ENCODE measurements around the gene PPP1R26.

PPP1R26 gene

DNA sequence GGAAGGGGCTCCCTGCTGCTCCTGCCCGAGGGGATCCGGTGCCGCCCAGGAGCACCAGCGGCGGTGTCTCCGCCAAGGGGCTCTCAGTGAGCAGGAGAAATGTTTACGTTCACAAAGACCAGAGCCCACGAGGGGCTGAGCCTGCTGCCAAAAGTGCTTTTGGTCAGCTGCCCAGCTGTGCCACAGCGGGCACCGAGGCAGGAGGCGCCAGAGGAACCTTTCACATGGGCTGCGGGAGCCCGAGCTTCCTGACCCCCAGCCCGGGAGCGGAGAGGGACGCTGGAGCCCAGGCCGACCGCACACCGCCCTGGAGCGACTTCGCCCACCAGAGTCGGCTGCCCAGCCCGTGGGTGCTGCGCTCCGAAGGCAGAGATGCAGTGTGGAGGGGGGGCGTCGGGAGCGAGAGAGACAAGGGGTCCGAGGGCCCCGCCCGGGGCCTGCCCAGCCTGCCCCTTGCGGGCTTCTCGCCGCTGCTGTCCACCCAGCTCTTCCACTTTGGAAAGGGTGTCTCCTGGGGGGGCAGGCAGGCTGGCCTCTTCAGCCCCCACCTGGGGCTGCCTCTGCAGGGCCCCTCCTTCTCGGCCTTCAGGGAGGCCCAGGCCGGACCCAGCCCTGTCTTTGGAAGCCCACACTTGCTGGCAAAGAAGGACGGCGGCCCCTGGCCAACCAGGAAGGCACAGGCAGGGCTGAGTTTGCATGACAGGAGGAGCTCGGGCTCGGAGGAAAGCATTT lies 7.9 kb downstream of the PPP1R26 start:
- no peak for FAIRE-seq

DNA sequence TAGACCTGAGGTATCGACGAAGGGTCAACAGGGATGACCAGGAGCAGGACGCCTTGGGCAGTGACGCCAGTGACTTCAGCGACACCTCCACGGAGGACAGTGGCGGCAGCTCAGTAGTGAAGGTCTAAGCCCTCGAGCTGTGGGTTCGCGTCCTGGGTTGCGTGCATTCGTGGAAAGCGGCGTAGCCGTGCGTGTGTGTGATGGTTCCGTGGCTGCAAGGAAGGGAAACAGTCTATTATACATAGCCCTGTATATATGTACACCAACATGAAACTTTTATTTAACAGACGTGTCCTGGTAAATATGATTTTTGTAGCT lies 8.4 kb downstream of the PPP1R26 start:
- no peak for FAIRE-seq
- DNase-seq (ENCODE audit: insufficient read length, low spot score): no peak

More for the DNA sequence above, 7.9 kb downstream of the PPP1R26 start:
- no peak for DNase-seq (ENCODE audit: insufficient read length, low spot score)

DNA sequence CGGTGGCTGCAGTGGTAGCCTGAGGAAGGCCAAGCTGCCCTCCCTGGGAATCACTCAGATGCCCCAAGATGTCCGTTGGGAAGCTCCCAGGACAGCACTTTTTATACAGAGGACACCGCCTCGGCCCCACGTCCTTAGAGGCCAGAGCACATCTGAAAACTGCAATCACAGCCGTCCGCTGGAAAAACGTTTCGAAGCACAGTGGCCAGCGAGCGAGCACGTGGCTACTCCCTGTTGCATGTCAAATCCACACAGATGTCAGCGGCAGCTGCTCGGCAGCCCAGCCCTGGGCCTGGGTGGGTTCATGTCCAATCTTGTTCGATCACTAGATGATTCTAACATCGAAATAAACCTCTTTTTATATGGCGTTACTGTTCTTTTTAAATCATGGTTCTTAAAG lies 8.9 kb downstream of the PPP1R26 start:
- DNase-seq (ENCODE audit: insufficient read length, low spot score) (no peak), FAIRE-seq (no peak)

DNA sequence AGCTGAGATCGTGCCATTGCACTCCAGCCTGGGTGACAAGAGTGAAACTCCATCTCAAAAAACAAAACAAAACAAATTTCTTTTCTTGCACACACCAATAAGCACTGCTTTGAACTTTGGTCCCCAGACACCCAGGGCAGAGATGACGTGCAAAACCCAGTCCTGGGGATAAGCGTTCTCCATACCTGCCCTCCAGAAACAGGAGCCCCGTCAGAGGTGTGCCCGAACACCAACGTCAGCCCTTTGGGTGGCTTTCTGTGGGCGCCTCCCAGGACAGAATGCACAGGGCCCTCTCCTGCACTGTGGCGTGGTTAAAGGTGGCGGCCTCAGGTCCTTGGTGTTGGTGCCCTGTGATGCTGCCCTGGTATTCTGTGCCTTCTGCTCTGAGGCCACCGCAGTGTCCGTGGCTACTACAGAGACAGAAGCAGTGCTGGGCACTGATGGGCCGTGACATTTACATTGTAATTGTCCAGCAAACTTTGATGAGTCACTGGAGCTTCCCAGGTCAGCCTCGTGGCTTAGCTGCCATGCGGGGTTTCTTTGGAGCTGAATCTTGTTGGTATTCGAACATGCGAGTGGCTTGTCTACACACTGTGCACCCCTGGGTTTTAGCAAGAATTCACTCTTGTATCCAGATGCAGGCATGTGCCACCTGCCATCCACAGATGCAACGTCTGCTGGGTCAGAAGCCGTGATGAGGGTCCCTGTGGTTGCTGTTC lies 9.8 kb downstream of the PPP1R26 start:
- FAIRE-seq (no peak), DNase-seq (ENCODE audit: insufficient read length, low spot score) (no peak)

DNA sequence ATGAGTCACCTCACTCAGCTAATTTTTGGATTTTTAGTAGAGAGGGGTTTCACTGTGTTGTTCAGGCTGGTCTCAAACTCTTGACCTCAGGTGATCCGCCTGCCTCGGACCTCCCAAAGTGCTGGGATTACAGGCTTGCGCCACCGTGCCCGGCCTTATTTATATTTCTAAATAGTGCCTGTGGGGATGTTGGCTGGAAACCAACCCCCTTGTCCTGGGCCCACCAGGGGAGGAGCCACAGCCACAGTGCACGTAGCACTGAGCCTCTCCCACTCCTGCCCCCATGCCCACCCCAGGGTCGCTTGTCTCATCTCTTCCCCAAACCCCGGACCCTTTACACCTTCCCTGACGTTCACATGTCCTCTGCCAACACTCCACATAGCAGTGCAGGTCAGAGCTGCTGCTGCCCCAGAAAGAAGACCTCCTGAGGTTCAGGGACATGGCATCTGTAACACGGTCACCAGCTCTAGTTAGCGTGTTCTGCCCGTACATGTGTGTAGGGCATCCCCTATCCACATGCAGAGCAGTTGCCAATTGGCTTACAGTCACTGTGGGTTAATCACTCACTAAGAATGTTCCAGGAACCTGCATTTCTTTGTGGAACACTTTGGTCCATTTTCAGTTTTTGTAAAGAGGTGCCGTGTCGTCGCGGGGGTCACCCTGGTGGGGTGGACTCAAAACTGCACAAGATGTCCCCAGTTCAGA lies 10.7 kb downstream of the PPP1R26 start:
- FAIRE-seq (no peak), DNase-seq (ENCODE audit: insufficient read length, low spot score) (no peak)

DNA sequence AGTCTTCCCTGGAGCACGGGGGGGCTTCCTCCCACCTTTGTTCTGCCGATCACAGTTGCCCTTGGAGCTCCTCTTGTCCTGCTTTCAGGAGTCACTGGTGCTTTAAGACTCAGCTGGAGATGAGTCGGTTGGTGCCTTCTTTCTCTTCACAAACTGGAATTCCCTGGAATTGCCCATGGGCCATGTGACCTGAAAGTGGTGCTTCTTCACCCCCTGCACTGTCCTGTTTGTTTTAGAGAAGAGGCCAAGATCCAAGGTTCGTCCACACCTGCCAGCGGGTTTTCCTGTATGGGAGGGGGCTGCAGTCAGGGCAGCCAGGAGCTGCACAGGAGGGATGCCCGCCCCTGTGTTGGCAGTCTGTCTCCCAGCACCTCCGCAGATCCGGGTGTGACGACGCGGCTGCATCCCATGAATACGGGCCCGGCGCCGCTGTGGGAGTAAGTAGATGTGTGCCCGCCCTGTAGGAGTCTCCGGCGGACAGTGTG lies 11.4 kb downstream of the PPP1R26 start:
- no peak for DNase-seq (ENCODE audit: insufficient read length, low spot score)

DNA sequence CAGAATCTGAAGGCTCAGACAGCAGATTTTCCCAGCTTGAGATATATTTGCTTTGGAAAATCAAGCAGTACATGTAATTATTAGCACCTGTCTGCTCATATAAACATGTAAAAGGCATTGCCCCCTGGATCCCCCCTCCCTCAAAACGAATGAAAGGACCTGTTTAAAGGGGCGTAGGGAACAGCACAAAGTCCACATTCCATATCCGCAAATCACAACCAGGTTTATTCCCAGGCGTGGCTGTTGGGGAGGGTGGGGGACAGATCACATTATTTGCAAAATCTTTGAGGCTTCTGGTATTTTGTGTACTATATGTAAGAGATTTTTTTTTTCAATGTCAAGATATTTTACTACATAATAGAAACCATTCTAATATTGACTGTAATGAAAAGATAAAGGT lies 12.2 kb downstream of the PPP1R26 start:
- FAIRE-seq (no peak), DNase-seq (ENCODE audit: insufficient read length, low spot score) (no peak)

More for the DNA sequence above, 11.4 kb downstream of the PPP1R26 start:
- FAIRE-seq: no peak

DNA sequence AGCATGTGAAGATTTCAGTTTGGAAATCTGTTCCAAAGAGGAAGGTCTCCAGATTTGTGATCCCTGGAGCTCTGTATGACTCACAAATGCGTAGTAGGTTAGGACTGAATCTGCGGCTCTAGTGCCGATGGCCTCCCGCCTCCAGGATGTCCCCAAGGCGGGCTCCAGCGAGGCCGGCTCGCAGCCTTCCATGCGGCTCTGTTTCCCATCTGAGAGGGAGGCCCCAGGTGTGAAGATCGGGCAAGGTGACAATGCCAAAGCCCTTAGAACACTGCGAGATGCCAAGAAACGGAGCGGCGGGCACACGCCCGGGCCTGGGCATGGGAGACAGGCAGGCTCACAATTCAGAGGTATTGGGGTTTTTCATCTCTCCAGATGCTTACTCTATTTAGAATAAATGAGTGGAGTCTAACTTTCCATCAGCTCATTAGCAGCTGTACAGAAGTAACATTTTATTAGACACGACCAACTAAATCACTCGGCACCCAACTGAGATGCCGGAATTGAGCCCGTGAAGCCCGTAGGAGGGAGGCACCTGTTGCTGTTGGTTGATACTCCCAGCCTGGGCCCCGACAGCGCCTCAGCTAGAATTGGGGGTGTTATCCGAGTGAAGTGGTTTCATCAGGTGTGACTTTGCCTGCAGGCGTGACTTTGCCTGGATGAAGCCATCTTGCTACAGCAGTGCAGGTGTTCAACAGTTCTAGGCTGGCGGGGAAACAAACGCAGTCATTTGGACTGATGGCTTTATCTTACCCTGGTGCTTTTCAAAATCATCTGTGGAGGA lies 13.5 kb downstream of the PPP1R26 start:
- DNase-seq (ENCODE audit: insufficient read length, low spot score) (no peak), FAIRE-seq (no peak)

DNA sequence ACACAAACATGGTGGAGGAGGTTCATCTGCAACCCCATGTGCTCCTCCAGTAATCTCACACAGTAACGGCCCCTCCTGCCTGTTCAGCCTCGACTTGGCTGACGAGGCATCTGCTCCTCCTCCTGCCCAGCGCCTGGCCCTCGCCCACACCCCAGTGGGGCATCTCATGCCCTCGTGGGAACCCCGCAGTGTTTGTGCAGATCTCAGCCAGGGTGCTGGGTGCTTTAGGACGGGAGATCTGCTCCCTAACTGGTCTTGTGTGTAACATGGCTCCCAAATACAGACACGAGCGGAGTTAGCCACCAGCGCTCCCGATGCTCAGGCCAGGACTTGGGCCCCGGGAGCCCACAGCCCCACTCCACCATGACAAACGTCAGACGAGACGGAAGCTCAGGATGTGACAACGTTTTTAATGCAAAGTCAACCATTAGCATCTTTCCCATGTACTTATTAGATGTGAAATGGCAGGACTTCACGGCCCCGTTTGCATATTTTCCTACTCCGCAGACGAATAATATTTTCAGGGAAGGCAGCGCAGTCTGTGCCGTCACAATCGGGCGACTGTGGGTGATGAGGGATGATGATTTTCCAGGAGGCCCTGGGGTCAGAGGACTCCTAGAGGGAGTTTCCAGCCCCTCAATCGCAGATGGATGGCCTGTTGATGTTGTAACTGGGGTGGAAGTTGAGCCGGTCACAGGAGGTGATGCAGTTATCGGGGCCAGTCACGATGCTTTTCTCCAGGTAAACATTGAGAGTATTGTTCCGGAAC lies 15.4 kb downstream of the PPP1R26 start:
- FAIRE-seq (no peak), DNase-seq (ENCODE audit: insufficient read length, low spot score) (no peak)

DNA sequence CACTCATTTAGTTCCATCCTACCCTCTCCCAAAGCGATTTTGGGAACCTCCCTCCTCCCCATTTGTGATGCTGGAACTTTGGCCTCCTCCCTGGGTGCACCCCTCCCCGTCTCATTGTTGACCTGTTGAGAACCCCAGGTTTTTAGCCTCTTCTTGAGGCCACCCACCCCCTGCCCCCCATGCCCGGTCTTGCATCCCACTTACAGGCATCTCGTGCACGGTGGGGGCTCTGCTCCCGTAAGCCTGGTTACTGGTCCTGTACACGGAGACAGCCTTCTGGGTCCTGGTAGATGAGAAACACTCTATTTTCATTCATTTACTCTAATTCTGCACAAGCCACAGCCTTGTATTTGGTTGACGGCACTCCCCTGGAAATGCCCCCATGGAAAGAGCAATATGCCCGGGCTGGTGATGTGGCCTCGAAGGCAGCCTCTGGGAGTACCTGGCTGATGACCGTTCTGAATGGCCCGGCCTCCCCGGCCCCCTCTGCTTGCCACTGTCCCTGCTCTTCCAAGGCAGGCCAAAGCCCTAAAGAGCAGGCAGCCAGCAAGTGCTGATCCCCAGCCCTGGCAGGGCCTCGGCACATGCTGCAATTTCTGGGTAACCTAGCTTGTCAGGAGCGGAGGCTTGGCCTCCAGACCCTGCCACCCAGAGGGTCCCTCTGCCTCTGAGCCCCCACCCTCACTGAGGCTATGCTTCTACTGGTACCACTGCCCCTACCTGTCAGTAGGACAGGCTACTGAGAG lies 19.0 kb downstream of the PPP1R26 start:
- FAIRE-seq (no peak), DNase-seq (ENCODE audit: insufficient read length, low spot score) (no peak)

DNA sequence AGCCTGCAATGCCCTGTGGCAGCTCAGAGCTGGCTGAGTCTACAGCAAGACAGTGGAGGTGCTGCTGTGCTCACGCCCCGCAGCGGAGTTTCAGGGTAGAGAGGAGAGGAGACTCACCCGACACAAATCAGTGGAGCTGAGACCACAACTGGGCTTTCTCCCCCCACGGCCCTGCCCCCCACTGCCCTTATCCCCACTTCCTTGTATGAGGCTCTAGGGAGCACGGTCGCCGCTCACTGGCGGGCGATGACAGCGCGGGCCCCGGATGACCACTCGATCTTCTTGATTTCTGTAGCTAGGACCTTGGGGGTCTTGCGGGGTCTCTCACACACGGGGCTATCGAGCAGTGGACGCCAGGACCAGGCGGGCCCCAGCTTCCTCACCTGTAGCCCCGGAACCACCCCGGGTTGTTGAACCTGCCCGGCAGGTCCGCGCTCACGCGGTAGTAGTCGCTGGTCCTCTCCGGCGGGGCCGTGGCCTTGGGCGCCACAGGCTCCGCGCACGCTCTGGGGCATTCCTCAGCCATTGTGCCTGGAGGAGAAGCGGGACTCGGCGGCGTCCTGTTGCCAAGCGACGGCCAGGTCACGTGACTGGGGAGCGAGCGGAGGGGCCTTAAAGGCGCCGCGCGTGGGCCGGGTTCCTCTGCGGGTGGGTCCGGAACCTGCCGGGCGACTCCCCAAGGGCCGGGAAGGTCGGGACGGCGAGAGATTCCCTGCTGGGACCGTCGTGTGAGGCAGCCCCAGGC lies 19.9 kb downstream of the PPP1R26 start:
- DNase-seq (ENCODE audit: insufficient read length, low spot score) (peak; percentile 89), FAIRE-seq (peak; percentile 86)

DNA sequence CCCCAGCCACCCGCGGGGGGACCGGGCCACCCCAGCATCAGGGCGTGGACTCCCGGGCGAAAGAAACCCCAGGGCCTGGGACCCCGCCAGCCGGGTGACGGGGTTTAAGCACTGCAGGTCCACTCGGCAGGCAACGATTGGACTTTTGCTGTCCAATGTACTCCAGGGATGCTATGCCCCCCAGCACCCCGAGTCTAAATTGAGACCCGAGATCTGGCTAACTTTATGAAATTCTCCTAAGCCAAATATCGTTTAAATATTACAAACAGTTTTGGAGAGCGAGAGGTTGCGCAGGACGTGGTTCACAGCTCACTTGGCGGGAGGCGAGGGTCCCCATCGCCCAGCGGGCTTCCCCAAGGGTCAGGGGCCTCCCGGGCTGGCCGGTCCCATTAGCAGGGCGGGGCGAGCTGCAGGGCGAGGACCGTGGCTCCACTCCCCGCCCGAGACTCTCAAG lies 20.5 kb downstream of the PPP1R26 start:
- DNase-seq (ENCODE audit: insufficient read length, low spot score) (no peak), FAIRE-seq (no peak)

DNA sequence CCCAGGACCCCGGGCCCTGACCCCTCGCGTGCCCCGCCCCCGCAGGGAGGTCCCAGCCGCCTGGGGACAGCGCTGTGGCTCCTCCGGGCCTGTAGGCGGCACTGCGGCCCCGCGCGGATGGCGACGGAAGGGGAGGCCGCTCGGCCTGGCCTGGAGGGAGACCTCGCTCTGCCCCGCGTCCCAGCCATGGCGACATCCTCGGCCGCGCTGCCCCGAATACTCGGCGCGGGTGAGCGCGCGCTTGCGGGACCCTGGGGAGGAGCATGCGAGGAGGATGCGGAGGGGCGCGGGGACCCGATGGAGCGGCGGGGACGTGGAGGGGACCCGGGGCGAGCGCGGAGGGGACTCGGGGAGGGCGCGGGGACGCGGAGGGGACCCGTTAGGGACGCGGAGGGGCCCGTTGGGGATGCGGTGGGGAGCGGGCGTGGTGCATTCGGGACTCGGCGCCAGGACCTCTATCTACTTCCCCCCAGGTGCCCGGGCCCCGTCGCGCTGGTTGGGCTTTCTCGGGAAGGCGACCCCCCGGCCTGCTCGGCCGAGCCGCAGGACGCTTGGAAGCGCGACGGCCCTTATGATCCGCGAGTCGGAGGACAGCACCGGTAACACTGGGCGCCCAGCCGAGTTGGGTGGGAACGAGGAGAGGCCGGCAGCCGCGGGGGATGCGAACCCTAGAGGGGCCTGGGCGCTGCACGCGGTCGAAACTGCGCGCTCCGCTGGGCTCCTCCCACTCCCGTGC lies 21.1 kb downstream of the PPP1R26 start, which contains the start of gene MRPS2:
Gene MRPS2, plus strand, starts transcription at position 158 of the 736 bp plus-strand sequence. Its CDS starts 29 bp downstream, at position 187.
- DNase-seq (ENCODE audit: insufficient read length, low spot score): peak; percentile 96
- peak; percentile 79 for FAIRE-seq

DNA sequence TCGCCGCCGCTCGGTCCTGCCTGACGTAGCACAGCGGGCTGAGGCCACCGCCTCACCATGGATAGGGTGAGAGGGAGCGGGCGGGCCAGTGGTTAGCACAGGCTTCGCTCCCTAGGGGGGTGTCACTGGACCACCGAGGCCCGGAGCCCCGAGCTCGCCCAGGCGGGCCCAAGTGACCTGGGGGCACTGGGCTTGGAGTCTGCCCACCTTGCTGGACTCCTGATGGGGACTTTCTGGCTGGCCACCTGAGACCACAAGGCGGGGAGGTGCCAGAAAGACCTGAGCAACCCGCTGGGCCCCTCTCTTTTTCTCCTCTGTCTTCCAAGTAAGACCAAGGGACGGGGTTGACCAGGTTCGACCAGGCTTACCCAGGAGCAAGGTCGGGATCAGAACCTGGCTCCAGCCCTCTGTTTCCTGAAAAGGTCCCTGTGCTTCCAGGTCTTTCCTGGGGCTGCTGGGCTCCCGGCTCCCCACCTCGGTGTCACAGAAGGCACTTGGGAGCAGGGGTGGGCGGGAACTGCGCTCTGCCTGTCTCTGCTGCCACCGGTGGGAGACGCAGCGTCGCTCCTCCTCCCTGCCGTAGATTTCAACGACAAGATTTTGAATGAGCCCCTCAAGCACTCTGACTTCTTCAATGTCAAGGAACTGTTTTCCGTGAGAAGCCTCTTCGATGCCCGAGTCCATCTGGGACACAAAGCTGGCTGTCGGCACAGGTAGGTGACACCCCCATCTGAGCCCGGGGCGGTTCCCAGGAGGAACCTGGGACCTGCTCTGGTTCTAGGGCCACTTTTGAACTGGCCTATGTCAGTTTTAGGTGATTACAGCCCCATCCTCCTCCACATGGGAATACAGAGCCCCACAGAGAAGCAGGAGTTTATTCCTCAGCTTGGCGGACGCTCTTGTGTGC lies 21.9 kb downstream of the PPP1R26 start:
- FAIRE-seq (peak; percentile 68), DNase-seq (ENCODE audit: insufficient read length, low spot score) (peak; percentile 83)

DNA sequence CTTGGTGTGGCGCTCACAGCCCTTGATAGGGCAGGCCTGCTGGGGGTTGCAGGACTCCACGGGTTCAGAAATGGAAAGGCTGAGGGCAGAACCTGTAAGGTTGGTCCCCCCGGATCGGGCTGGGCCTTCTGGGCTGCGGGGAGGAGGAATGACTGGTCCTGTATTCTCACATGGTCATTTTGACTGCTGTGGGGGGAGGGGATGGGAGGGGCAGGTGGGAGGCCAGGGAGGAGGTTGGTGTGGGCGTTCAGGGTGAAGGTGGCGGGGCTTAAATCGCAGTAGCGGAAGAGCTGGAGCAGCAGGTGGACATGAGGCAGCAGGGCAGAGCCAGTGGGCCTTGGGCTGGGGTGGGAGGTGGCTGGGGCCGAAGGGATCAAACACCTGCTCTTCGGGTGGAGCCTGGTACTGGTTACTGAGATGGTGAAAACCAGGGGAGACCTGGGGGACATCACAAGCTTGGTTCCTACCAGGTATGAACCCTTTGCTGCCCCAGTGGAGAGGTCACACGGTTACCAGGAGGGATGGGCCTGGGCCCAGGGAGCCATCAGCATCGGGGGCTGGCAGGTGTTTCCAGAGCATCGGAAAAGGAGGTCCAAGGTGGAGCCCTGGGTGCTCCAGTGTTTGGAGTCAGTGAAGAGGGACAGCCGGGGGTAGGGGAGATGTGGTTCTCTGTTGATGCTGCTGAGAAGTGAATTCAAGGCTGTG lies 22.7 kb downstream of the PPP1R26 start:
- FAIRE-seq (no peak), DNase-seq (ENCODE audit: insufficient read length, low spot score) (no peak)

DNA sequence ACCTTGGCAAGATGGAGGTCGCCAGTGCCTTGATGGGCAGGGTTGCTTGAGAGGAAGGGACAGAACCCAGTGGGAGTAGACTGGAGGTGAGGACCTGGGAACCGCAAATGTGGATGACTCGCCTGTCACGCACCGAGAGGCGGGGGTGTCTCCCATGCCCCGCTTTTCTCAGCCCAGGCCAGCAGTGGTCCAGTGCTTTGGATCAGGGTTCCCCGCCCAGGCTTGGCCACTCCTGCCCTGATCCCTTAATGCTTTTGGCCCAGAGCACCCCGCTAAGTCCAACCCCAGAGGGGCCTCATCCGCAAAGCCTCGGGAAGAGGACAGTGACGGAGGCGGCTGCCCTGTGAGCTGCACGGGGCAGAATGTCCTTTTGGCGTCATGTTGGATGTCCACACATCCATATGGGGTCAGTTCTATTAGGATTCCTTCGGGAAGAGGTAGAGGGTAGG lies 23.3 kb downstream of the PPP1R26 start:
- FAIRE-seq (no peak), DNase-seq (ENCODE audit: insufficient read length, low spot score) (no peak)

Measured in GM19239 (cell line).